Esophagus squamous epithelium (tissue), 5 donors: ENCODE measurements around the gene KPTN. TPM values are rescaled to one million over a fixed set of nuclear protein-coding genes. Genes with fewer than 3 reads are reported as not detected.

Experiments
- DNase-seq: peaks from one replicate; lab custom pipeline; 2025; lab: John Stamatoyannopoulos, UW
- H3K27ac ChIP-seq, 4 donors: fragments of 200-600 bp; sonication (generic); one replicate each; pipeline ENCODE4 v1.5.1; 2016 to 2019; ENCODE audit warnings: mild to moderate bottlenecking in 1 of 4
- H3K27me3 ChIP-seq, 4 donors: fragments of 200-600 bp; sonication (generic); 1 replicate in 3 of 4; 2 replicates in 1 of 4; pipeline versions ENCODE4 v1.5.1 to v1.6.0; 2017 to 2021; ENCODE audit warnings: antibody characterized with exemption in 1 of 4
- H3K36me3 ChIP-seq, 3 donors: fragments of 200-600 bp; sonication (generic); one replicate each; pipeline ENCODE4 v1.5.1; 2016 to 2019
- H3K4me1 ChIP-seq, 3 donors: fragments of 200-600 bp; sonication (generic); one replicate each; pipeline ENCODE4 v1.5.1; 2017 to 2019
- H3K4me3 ChIP-seq, 4 donors: fragments of 200-600 bp; sonication (generic); 1 replicate in 3 of 4; 2 replicates in 1 of 4; pipeline ENCODE4 v1.5.1; 2016 to 2019; ENCODE audit warnings: mild to moderate bottlenecking in 2 of 4, moderate library complexity in 1 of 4
- H3K9me3 ChIP-seq, 3 donors: fragments of 200-600 bp; sonication (generic); one replicate each; pipeline ENCODE4 v1.5.1; 2016 to 2019
- POLR2A ChIP-seq, 4 donors: fragments of 450-650 bp; IDR thresholded peaks; one replicate each; pipeline ENCODE4 v1.6.1; 2017; ENCODE audit warnings: antibody characterized with exemption in 4 of 4, mild to moderate bottlenecking in 4 of 4, moderate library complexity in 3 of 4
- WGBS, 2 donors: methylation state at CpG; one replicate each; pipeline ENCODE4 v1.1.5; 2018; 5-methylcytosine and 5-hydroxymethylcytosine counted together
- intact Hi-C: fragments of 100-400 bp; cut with DNase I; formaldehyde crosslinking; loops from one replicate; pipeline ENCODE4 v1.15.0; 2022
- total RNA-seq, 4 donors: library from RNA; depleted of rRNA; stranded (reverse); fragments of >200 nt; gene quantifications; one replicate each; pipeline ENCODE4 v1.1.0, GENCODE V29; 2016
- TF ChIP-seq, protein P1 (sequence below), 6 experiments: fragments of 450-650 bp in 4 of 6; fragments of 200-600 bp in 2 of 6; sonication (generic) in 2 of 6; IDR thresholded peaks; one replicate each; pipeline ENCODE4 v1.5.1; 2016 to 2019; ENCODE audit warnings: antibody characterized with exemption in 6 of 6, mild to moderate bottlenecking in 4 of 6, moderate library complexity in 4 of 6
- donor health status: DM: yes; HTN: yes; CAD: no.

KPTN gene
- total RNA-seq, 4 donors from 2014 or later = 5.6 to 9.4 (median 8.4) TPM

DNA sequence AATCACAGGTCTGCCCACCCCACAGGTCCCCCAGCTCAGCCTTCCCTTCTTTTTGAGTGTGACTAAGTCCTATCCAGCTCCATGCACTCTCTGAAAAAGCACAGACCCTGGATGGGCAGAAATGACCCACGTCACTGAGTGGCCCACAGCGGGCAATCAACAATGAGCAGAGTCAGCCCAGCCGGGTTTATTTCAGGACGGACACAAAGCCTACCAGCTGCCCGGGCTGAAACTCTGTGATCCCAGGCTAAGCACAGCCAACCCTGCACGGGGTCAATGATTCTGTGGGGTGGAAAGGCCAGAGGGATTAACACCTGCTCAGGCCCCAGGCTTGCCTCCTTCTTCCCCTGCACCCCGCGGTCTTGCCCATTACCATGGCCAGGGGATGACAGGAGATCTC, 22.4 kb upstream of the KPTN start:
- no peaks in the 10 kb centered on the region for H3K9me3 ChIP-seq
- H3K4me1 ChIP-seq = peaks cover 43 to 56% (median 44%) of the 10 kb centered on the region in 3 donors
- intact Hi-C loops = no loop called here
- TF ChIP-seq, protein P1, sequence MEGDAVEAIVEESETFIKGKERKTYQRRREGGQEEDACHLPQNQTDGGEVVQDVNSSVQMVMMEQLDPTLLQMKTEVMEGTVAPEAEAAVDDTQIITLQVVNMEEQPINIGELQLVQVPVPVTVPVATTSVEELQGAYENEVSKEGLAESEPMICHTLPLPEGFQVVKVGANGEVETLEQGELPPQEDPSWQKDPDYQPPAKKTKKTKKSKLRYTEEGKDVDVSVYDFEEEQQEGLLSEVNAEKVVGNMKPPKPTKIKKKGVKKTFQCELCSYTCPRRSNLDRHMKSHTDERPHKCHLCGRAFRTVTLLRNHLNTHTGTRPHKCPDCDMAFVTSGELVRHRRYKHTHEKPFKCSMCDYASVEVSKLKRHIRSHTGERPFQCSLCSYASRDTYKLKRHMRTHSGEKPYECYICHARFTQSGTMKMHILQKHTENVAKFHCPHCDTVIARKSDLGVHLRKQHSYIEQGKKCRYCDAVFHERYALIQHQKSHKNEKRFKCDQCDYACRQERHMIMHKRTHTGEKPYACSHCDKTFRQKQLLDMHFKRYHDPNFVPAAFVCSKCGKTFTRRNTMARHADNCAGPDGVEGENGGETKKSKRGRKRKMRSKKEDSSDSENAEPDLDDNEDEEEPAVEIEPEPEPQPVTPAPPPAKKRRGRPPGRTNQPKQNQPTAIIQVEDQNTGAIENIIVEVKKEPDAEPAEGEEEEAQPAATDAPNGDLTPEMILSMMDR (IDR thresholded peaks at IDR 0.05) = no peak
- no peak for TF ChIP-seq POLR2A (IDR thresholded peaks at IDR 0.05)
- H3K4me3 ChIP-seq = no peak overlapping the region
- H3K27me3 ChIP-seq = no peaks in the 10 kb centered on the region
- peaks cover 0 to 52% (median 23%) of the 10 kb centered on the region in 3 donors for H3K36me3 ChIP-seq
- no peak for DNase-seq
- peak overlapping the region in 1 of 4 donors; percentile 99 for H3K27ac ChIP-seq
- 79 to 85% methylated on average over 7 of the region's 8 CpGs for WGBS, 2 donors

DNA sequence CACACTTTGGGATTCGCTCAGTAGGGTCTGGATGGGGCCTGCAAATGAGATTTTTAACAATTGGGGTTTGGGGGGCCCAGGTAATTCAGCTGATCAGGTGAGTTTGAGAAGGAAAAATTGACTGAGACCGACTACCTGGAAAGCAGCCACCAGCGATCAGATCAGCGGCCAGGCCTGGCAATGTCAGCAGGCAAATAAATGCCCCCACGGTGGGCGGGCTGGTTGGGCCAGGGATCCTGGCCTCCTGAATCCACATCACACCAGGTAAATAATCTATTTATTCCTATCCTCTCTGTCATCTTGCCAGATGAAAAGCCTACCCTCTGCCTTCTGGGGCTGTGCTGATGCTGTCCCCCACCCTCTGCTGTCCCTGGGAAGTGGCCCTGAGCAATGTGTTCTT, 21.5 kb upstream of the KPTN start:
- Histone ChIP-seq H3K27me3 (no peaks in the 10 kb centered on the region), H3K27ac (no peak overlapping the region), H3K9me3 (no peaks in the 10 kb centered on the region), H3K4me1 (peaks cover 33 to 56% (median 34%) of the 10 kb centered on the region in 3 donors), H3K4me3 (no peak overlapping the region), H3K36me3 (peaks cover 0 to 62% (median 33%) of the 10 kb centered on the region in 3 donors)
- no peak for DNase-seq
- intact Hi-C loops = no loop called here
- TF ChIP-seq, protein P1 (IDR thresholded peaks at IDR 0.05) = no peak
- TF ChIP-seq POLR2A (IDR thresholded peaks at IDR 0.05) = no peak
- WGBS, 2 donors = 85 to 89% methylated on average over 6 of the region's 6 CpGs

DNA sequence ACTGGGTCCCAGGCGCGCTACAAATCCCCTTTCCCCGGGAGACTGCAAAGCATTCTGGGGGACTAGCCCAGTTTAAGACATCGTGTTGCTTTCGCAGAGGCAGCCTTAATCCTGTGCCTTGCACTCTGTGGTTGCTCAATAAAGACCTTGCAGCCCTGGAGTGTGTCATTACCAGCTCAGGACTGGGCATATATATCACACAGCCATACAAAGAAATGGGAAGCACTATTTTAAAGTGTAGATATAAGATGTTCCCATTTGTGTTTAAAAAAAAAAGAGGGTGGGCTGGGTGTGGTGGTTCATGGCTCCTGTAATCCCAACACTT, 19.8 kb upstream of the KPTN start:
- peaks cover 17 to 45% (median 19%) of the 10 kb centered on the region in 3 donors for H3K4me1 ChIP-seq

DNA sequence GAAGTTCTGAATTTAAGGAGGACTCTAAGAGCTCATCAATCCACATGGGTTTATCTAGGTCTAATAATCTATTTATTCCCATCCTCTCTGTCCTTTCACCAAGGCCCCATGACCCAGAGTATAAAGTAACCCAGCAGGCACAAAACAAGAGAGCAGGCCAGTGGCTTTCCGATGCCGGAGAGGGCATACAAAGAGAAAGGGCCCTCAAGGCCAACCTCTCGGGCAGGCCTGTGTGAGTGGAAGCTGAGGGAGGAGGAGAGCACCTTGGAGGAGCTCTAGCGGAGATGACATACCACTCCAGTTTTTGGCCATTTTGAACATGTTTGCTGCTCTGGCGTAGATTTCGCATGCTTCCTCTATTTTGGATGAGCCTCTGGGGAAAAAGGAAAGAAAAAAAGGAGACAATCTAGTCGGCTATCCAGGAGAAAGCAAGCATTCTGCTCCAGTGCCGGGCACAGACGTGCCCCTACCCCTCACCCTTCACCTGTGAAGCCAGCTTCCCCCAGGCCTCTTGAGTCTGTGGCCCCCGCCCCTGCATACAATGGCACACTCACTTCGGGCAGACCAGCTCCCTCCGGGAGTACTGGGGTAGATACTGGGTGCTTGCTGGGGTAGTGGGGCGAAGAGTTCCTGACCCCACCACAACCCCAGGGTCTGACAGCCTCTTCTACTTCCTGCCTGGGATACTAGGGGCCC, 19.3 kb upstream of the KPTN start:
- TF ChIP-seq, protein P1 (IDR thresholded peaks at IDR 0.05) = no peak
- TF ChIP-seq POLR2A (IDR thresholded peaks at IDR 0.05) = no peak
- H3K36me3 ChIP-seq = peaks cover 8 to 84% (median 39%) of the 10 kb centered on the region in 3 donors

More for the DNA sequence above, 19.8 kb upstream of the KPTN start:
- peaks cover 5 to 79% (median 39%) of the 10 kb centered on the region in 3 donors for H3K36me3 ChIP-seq
- TF ChIP-seq, protein P1 (IDR thresholded peaks at IDR 0.05) = no peak
- TF ChIP-seq POLR2A (IDR thresholded peaks at IDR 0.05) = no peak
- no peak overlapping the region for H3K4me3 ChIP-seq
- no peaks in the 10 kb centered on the region for H3K9me3 ChIP-seq
- H3K27me3 ChIP-seq = no peaks in the 10 kb centered on the region
- no peak overlapping the region for H3K27ac ChIP-seq
- intact Hi-C loops = no loop called here
- 87 to 91% methylated on average over 5 of the region's 5 CpGs for WGBS, 2 donors
- no peak for DNase-seq

More for the DNA sequence above, 19.3 kb upstream of the KPTN start:
- no peaks in the 10 kb centered on the region for H3K9me3 ChIP-seq
- no peak overlapping the region for H3K4me3 ChIP-seq
- DNase-seq = no peak
- H3K4me1 ChIP-seq = peaks cover 12 to 40% (median 14%) of the 10 kb centered on the region in 3 donors
- no peaks in the 10 kb centered on the region for H3K27me3 ChIP-seq
- 87 to 91% methylated on average over 9 of the region's 13 CpGs for WGBS, 2 donors
- intact Hi-C loops = no loop called here
- H3K27ac ChIP-seq = no peak overlapping the region
